Measurements from ENCODE around the gene TMEM169.

TMEM169 gene

DNA sequence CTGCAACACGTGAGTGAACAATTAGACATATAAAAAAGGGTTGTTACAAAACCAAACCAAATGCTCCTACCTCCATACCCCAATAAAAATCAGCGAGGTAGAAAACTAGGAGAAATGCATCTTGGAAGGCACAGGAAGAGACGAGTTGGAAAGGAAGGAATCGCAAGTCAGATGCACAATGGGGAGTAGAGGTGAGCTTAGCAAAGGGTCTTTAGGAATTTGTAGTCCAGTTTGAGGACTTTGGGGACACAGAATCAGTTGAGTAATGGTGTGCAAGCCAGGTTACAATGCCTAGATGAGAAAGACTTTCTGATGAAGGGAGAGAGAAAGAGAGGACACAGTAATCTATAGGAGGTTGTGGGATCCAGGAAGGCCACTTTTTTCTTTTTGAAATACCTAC is 63.1 kb downstream of the TMEM169 start:
- TF ChIP-seq, protein P1, sequence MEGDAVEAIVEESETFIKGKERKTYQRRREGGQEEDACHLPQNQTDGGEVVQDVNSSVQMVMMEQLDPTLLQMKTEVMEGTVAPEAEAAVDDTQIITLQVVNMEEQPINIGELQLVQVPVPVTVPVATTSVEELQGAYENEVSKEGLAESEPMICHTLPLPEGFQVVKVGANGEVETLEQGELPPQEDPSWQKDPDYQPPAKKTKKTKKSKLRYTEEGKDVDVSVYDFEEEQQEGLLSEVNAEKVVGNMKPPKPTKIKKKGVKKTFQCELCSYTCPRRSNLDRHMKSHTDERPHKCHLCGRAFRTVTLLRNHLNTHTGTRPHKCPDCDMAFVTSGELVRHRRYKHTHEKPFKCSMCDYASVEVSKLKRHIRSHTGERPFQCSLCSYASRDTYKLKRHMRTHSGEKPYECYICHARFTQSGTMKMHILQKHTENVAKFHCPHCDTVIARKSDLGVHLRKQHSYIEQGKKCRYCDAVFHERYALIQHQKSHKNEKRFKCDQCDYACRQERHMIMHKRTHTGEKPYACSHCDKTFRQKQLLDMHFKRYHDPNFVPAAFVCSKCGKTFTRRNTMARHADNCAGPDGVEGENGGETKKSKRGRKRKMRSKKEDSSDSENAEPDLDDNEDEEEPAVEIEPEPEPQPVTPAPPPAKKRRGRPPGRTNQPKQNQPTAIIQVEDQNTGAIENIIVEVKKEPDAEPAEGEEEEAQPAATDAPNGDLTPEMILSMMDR (IDR thresholded peaks at IDR 0.05; ENCODE audit: low read depth, low read length, missing control alignments): no peak
- DNase-seq (ENCODE audit: extremely low read depth, low read depth): no peak

DNA sequence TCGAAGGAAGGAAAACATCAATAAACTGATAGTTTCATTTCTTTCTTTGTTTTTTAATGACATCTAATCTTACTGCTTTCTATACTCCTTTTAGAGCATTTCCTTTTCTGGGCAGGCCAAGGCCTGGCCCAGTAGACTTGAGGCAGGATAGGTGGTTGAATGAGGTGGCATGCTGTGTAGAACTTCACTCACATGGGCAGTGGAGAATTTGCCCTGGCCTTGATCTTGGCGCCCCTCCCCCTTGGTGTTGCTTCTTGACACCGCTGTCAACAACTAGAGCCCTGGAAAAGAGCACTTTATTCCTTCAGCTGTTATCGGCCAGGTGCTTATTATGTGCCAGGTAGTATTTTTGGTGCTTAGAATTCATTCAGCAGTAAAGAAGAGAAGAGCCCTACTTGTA is 64.9 kb downstream of the TMEM169 start:
- H3K4me3 ChIP-seq (replicated peaks; ENCODE audit: low read depth, low read length): no peak overlapping the region
- DNase-seq (ENCODE audit: extremely low read depth, low read depth): no peak
- TF ChIP-seq, protein P1 (IDR thresholded peaks at IDR 0.05; ENCODE audit: low read depth, low read length, missing control alignments): no peak

More for the DNA sequence above, 63.1 kb downstream of the TMEM169 start:
- no peak overlapping the region for H3K4me3 ChIP-seq (replicated peaks; ENCODE audit: low read depth, low read length)

DNA sequence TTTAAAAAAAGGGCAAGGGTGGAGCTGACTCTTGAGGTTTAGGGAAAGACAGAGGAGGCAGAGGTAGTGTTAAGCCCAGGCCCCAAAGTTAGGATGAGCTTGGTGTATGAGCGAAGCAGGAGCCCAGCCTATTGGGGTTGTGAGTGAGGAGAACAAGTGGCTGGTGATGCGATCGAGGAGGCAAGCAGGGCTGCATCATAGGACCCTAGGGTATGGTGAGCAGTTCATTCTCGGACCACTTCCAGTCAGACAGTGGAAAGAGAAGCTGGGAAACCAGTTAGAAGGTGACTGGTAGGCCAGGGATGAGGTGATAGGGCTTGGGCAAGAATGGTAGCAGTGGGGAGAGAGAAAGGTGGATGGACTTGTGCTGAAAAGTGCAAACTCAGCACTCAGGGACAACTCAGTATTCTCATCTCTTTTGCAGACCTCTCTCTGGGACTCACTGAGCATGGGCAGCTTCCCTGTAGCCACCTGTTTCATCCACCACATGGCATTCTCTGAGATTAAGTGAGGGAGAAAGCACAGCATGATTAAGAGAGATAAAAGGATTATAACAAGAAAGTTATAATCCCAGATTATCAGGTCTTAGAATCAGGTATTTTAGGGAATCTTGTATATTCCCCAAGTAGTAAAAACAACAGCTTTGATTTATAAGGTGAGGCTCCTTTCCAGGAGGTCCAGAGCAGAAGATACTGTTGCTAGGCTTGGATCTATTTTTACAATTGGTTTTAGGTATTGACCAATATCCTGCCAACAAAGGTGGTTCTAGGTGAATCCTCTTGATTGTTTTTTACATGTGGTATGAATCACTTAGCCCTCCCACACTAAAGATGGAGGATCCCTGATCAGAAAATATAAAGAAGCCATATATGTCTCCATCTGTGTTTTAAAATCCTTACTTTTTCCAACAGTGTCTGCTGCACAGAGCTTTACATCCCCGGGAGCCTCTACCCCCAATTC is 65.7 kb downstream of the TMEM169 start:
- TF ChIP-seq, protein P1 (IDR thresholded peaks at IDR 0.05; ENCODE audit: low read depth, low read length, missing control alignments): no peak
- no peak for DNase-seq (ENCODE audit: extremely low read depth, low read depth)
- no peak overlapping the region for H3K4me3 ChIP-seq (replicated peaks; ENCODE audit: low read depth, low read length)

DNA sequence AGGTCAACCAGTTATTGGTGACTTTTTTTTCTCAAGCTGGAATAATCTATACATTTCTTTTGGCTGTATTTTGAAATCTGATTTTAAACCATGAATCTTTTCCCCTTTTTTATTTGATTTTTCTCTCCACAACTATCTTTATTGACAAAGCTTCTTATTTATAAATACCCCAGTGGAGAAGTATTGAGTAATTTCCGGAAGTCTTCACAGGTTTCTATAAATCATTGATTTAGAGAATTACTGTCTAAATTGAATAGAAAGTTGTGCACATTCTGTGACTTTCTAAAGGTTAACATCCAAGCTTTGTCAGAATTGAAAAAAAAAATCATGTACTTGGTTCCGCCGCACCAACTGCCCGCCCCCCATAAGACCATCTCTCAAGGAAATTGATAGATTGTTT is 67.3 kb downstream of the TMEM169 start:
- no peak for DNase-seq (ENCODE audit: extremely low read depth, low read depth)
- H3K4me3 ChIP-seq (replicated peaks; ENCODE audit: low read depth, low read length): no peak overlapping the region
- TF ChIP-seq, protein P1 (IDR thresholded peaks at IDR 0.05; ENCODE audit: low read depth, low read length, missing control alignments): no peak

DNA sequence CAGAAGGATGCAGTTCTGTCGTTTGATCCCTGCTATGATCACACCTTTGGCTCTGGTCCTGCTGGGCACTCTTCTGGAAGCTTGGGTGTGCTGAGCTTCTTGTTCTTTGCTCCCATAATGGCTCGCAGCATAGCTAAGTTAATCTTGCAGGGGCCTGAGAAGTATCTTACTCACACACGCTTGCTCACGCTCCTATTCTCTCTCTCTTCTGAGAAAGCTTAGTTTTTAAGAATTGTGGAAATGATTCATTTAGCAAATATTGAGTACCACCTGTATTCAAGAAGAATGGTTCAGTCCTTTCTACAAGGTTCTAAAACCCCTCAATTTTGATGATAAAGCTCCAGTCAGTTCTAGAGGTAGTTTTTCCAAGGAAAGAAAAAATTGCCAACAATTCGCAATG is 68.0 kb downstream of the TMEM169 start:
- DNase-seq (ENCODE audit: extremely low read depth, low read depth): no peak
- TF ChIP-seq, protein P1 (IDR thresholded peaks at IDR 0.05; ENCODE audit: low read depth, low read length, missing control alignments): no peak
- no peak overlapping the region for H3K4me3 ChIP-seq (replicated peaks; ENCODE audit: low read depth, low read length)

DNA sequence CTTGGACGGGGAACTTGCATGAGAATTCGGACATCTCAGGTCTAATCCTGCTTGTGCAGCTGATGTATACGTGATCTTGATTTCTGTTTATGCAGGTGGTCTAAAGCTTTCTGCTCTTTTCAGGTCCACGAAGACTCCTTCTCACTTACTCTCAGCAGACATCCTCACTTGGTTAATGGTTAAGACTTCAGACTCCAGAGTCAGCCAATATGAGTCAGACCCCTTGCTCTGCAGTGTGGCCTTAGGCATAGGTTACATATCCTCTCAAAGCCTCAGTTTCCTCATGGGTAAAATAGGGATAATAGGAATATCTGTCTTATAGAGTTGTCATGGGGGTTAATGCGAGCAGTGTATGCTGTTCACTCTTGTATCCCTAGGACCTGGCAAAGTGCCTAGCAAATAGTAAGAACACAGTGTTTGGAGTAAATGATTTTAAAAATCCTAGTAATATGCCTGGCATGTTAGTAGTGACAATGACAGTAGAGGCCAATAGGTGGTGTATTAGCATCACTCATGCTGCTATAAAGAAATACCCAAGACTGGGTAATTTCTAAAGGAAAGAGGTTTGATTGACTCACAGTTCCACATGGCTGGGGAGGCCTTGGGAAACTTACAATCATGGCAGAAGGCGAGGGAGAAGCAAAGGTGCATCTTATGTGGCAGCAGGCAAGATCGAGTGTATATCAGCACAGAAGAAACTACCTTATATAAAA is 69.8 kb downstream of the TMEM169 start:
- DNase-seq (ENCODE audit: extremely low read depth, low read depth): no peak
- TF ChIP-seq, protein P1 (IDR thresholded peaks at IDR 0.05; ENCODE audit: low read depth, low read length, missing control alignments): no peak
- no peak overlapping the region for H3K4me3 ChIP-seq (replicated peaks; ENCODE audit: low read depth, low read length)
